Glomerular visceral epithelial cell (primary cell): Measurements from ENCODE around the gene ITGA11.

Experiments used
- DNase-seq: peaks from one replicate; pipeline ENCODE4 v3.0.0-alpha.2; 2016; ENCODE audit errors: extremely low spot score

The ITGA11 gene

DNA sequence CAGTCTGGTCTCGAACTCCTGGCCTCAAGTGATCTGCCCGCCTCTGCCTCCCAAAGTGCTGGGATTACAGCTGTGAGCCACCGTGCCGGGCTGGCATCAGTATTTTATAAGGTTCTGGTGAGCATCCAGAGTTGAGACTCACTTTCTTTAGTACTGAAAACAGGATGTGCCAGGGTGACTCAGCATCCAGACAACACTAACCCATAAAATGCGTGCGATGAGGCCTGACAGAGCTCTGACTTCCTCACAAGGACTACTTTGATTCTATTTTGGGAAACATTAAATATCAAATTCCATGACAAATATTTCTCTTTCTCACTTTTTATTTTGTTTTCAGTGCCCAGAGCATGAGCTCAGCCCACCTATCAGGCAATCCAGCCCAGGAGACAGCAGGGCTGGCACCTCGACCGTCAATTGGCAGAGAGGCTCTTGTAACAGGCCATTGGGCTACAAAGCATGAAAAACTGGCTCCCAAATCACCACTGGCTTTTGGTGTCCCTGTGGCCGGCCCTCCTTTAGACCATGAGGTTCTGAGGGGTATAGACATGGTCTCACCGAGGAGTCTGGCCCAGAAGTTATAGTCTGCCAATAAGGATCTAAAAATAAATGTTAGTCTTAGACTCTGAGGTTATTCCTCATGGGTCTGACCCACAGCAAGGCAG lies 79.4 kb downstream of the ITGA11 start:
- DNase-seq, result peak; percentile 94

DNA sequence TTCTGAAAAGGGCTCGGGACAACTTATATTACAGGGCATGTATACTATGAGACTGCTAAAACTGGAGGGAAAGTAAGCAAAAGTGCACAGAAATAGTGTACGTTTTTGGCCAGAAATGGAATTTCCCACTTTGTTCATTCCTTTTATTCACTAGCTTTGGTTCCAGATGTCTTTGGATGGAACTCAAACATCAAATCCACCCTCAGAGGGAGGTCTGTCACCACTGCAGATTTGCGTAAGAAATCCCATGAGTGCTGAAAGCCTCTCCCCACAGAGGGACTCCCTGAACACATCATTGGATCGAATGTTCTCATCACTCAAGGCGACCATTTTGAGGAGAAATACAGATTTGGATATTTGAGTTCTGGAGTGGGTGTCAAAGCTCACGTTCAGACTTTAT lies 82.8 kb downstream of the ITGA11 start:
- no peak for DNase-seq

DNA sequence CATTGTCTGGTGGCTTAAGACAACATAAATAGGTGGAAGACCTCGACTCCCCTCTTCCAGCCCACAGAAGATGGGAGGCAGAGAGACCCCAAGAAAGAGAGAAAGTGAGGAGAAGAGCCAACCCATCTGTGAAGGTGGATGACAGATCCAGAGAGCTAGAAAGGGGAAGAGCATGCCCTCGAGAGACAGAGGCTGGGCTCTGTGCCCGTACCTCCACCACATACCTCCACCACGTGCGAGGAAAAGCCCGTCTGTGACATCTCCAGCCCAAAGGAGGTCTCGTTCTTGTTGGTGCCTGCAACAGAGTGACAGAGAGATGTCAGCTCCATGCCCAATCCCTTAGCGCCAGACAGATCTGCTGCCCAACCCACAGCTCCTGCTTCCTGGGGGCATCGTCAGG lies 83.4 kb downstream of the ITGA11 start:
- DNase-seq, result no peak

DNA sequence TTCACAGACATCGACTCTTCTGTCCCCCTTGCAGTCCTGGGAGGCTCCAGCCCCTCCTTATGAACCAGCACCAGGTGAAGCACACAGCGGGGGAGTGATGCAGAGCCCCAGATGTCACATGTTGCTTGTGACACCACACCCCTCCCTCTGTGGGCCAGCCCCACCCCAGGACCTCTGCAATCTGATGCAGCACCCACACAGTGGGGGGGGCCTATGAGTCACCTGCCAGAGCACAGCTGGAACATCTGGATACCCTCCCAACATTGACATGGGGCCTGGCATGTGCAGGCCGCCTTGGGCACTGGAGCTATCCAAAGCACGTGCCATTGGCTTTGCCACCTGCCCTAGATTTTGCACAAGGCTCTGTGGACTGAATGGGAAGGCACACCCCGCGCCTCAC lies 83.9 kb downstream of the ITGA11 start:
- peak; percentile 22 for DNase-seq

- peak; percentile 87 for DNase-seq
These were observed 84.6 kb downstream of the ITGA11 start for GRCh38 chr15:68347392-68347791.

- DNase-seq, result no peak
These were observed 85.0 kb downstream of the ITGA11 start for GRCh38 chr15:68346979-68347378.

GRCh38 chr15:68345481-68345880 lies 86.5 kb downstream of the ITGA11 start:
- DNase-seq, result no peak

- no peak for DNase-seq
These were observed 87.4 kb downstream of the ITGA11 start for GRCh38 chr15:68344600-68344999.

- DNase-seq, result no peak
These were observed 88.3 kb downstream of the ITGA11 start for GRCh38 chr15:68343579-68344225.

- no peak for DNase-seq
These were observed 89.9 kb downstream of the ITGA11 start for GRCh38 chr15:68341760-68342725.

- no peak for DNase-seq
These were observed 91.0 kb downstream of the ITGA11 start for GRCh38 chr15:68340726-68341671.

GRCh38 chr15:68339481-68339880 lies 92.5 kb downstream of the ITGA11 start:
- no peak for DNase-seq

DNA sequence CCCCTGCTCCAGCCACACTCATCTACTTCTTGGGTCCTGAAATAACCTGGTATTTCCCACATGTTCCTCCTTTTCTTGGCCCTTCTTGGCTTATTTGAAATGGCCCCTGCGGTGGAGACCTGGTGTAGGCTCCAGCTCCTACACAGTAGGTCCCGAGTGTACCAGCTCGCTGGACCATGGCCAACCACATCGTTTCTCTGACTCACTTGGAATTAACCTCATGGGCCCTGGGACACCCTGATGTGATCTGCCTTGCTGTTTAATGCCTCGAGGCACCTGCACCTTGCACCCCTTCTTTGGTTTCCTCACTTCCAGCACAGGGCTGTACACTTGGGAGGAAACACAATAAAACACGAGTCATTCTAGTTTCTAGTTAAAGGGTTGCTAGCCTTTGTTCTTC lies 94.1 kb downstream of the ITGA11 start:
- peak; percentile 59 for DNase-seq

GRCh38 chr15:68336516-68336915 lies 95.4 kb downstream of the ITGA11 start:
- no peak for DNase-seq

GRCh38 chr15:68335655-68336054 lies 96.3 kb downstream of the ITGA11 start:
- no peak for DNase-seq

GRCh38 chr15:68335251-68335650 lies 96.7 kb downstream of the ITGA11 start:
- peak; percentile 90 for DNase-seq

DNA sequence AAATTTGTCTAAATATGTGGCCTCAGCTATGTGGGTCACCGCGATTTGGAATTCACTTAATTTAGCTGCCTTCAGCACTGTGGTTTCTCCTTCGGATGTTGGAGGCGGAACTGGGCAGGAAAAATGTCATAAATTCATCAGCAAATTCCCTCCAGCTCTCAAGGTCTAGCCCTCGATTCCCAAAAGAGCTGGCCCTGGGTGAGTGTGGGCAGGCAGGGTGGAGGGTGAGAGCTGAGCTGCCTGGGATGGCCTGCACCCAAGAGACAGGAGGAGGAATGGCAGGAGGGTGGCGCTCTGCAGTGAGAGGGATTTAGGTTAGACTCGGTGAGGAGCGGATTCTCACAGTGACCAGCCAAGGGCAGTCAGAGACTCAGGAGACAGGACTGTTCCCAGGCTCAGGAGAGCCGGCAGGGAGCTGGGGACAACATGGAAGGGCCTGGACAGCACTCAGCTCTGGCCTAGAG lies 97.3 kb downstream of the ITGA11 start:
- peak; percentile 33 for DNase-seq

DNA sequence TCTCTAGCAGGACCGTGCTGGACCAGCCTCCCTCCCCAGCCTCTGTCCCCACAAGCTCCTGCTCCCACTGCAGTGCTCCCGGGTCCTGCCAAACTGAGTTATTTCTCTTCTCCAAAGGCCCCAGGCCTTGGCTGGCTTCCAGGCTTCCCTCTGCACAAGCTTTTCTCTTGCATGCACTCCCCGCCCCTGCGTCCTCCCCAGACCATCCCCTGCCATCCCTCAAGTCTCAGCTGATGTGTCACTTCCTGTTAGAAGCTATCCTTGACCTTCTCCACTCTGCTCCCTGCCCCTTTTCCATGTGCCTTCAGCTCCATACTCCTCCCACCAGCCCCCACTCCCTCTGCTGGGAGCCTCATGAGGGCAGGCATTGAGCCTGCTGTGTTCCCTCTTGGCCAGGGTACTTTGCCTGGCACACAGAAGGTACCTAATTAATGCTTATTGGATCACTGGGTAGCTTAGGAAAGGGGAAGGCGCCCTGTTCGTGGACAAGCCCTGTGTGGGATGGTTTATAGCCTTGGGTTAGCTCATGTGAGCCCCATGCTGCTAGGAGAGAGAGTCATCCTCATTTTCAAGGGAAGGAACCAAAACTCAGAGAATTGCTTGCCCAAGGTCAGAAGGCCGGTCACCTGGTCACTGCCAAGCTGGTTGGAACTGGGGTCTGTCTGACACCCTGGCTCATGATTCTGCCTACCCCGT lies 98.0 kb downstream of the ITGA11 start:
- peak; percentile 43 for DNase-seq

DNA sequence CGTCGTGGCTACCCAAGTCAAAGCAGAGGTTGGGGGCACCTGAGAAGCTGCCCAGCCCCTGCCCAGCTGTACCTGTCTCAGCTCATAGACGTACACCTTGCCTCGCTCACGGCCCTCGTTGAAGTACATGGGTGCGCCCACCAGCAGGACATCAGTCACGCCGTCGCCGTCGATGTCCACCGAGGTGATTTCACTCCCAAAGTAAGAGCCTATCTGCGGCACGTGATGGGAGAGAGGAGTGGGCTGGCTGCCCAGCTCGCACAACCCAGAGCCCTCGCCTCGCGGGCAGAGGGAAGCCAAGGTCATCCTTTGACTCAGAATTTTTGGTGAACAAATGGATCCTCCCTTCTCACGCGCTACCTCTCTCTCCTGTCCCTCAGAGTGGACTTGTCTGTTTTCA lies 99.7 kb downstream of the ITGA11 start:
- DNase-seq, result no peak

- DNase-seq, result no peak
These were observed 101.1 kb downstream of the ITGA11 start for GRCh38 chr15:68330901-68331300.

- DNase-seq, result no peak
These were observed 101.5 kb downstream of the ITGA11 start for GRCh38 chr15:68330416-68330815.
